Natural killer cell (primary cell): ENCODE results near the gene DPYD. TPM values are rescaled to one million over a fixed set of nuclear protein-coding genes. Genes with fewer than 3 reads are reported as not detected.

Source experiments
- ATAC-seq, 3 donors: fragments of 150-1000 bp in 2 of 3; fragments of 200-7000 bp in 1 of 3; cut with Tn5 transposase; 1 replicate in 1 of 3; 2 replicates in 2 of 3; pipeline ENCODE4 v1.10.0; 2021; ENCODE audit warnings: mild to moderate bottlenecking in 2 of 3, moderate library complexity in 2 of 3
- DNase-seq, 2 donors: peaks; one replicate each; pipeline versions ENCODE4 v3.0.0 to v3.0.0-alpha.2; 2013 to 2021; ENCODE audit warnings: mixed read lengths in 1 of 2
- H3K27ac ChIP-seq: one replicate; pipeline ENCODE4 v1.5.1; 2013; ENCODE audit warnings: mild to moderate bottlenecking, low read length
- H3K27me3 ChIP-seq: one replicate; pipeline ENCODE4 v1.6.1; 2013; ENCODE audit warnings: low read length; ENCODE audit not compliant: control insufficient read depth, insufficient read depth
- H3K36me3 ChIP-seq: one replicate; pipeline ENCODE4 v1.6.1; 2013; ENCODE audit warnings: low read length; ENCODE audit not compliant: control insufficient read depth, insufficient read depth
- H3K4me1 ChIP-seq: one replicate; pipeline ENCODE4 v1.6.1; 2013; ENCODE audit warnings: low read length; ENCODE audit not compliant: control insufficient read depth, insufficient read depth
- H3K4me3 ChIP-seq: one replicate; pipeline ENCODE4 v1.5.1; 2013; ENCODE audit warnings: low read length
- H3K9me3 ChIP-seq: one replicate; pipeline ENCODE4 v1.6.1; 2013; ENCODE audit warnings: low read length; ENCODE audit not compliant: control insufficient read depth, insufficient read depth
- H3K27ac Mint-ChIP-seq, 2 donors: one replicate each; pipeline ENCODE4 v1.8.0; 2022; ENCODE audit warnings: mild to moderate bottlenecking in 2 of 2, mixed read lengths in 2 of 2, moderate library complexity in 1 of 2
- H3K27me3 Mint-ChIP-seq, 2 donors: one replicate each; pipeline ENCODE4 v1.8.0; 2022; ENCODE audit warnings: low read depth in 2 of 2, mixed read lengths in 2 of 2
- H3K36me3 Mint-ChIP-seq: one replicate; pipeline ENCODE4 v1.8.0; 2022; ENCODE audit warnings: mixed read lengths
- H3K4me1 Mint-ChIP-seq, 2 donors: one replicate each; pipeline ENCODE4 v1.8.0; 2022; ENCODE audit warnings: mixed read lengths in 2 of 2
- H3K4me3 Mint-ChIP-seq: one replicate; pipeline ENCODE4 v1.8.0; 2022; ENCODE audit warnings: mild to moderate bottlenecking, moderate library complexity, mixed read lengths
- H3K9me3 Mint-ChIP-seq, 2 donors: one replicate each; pipeline ENCODE4 v1.8.0; 2022; ENCODE audit warnings: mixed read lengths in 2 of 2
- WGBS: methylation state at CpG from one replicate; pipeline ENCODE4 v1.1.7; 2013; ENCODE audit warnings: missing lambda C conversion rate; ENCODE audit not compliant: insufficient coverage; 5-methylcytosine and 5-hydroxymethylcytosine counted together
- intact Hi-C: fragments of 100-400 bp; cut with micrococcal nuclease; formaldehyde crosslinking; loops from one replicate; pipeline ENCODE4 v1.14.2; 2022
- total RNA-seq, 4 donors: library from RNA; stranded (reverse); fragments of 120-200 nt in 1 of 4; gene quantifications; one replicate each; pipeline versions ENCODE4 v1.2.3 to v1.2.4, GENCODE V29; 2013 to 2022
- TF ChIP-seq, protein P1 (sequence below): fragments of 200-600 bp; IDR thresholded peaks from one replicate; pipeline ENCODE4 v1.8.0; 2022; ENCODE audit warnings: antibody characterized with exemption

Gene DPYD
- total RNA-seq, 3 donors from 2014 or later (not counting 1 experiment from before 2014, with no cell fraction given), result 56.6 to 66.7 (median 56.9) TPM

DNA sequence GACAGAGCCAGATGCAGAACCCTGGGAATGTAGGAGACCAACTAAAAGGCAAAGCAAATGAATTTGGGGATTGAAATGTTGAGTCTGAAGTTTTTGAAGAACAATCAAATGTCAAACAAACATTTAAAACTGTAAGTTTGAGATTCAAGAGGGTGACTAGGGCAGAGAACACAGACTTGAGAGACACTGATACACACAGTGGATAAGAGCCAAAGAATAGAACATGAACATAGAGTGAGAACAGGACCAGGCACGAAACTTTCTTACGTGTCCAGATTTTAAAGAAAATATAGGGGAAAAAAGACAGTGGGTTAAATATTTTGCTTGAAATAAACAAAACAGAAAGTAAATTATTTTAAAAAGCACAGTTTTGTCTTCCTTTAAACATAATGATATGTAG, 115.7 kb downstream of the DPYD start:
- H3K4me1 ChIP-seq, result no peaks in the 10 kb centered on the region
- DNase-seq, result no peak
- no peak overlapping the region for H3K27ac Mint-ChIP-seq
- 100% methylated on average over 2 of the region's 2 CpGs for WGBS
- TF ChIP-seq, protein P1, sequence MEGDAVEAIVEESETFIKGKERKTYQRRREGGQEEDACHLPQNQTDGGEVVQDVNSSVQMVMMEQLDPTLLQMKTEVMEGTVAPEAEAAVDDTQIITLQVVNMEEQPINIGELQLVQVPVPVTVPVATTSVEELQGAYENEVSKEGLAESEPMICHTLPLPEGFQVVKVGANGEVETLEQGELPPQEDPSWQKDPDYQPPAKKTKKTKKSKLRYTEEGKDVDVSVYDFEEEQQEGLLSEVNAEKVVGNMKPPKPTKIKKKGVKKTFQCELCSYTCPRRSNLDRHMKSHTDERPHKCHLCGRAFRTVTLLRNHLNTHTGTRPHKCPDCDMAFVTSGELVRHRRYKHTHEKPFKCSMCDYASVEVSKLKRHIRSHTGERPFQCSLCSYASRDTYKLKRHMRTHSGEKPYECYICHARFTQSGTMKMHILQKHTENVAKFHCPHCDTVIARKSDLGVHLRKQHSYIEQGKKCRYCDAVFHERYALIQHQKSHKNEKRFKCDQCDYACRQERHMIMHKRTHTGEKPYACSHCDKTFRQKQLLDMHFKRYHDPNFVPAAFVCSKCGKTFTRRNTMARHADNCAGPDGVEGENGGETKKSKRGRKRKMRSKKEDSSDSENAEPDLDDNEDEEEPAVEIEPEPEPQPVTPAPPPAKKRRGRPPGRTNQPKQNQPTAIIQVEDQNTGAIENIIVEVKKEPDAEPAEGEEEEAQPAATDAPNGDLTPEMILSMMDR, result no peak
- no peaks in the 10 kb centered on the region for H3K9me3 Mint-ChIP-seq
- no peaks in the 10 kb centered on the region for H3K9me3 ChIP-seq
- no peaks in the 10 kb centered on the region for H3K27me3 ChIP-seq
- no peaks in the 10 kb centered on the region for H3K36me3 ChIP-seq
- H3K27ac ChIP-seq, result no peak overlapping the region
- intact Hi-C loops, result no loop called here
- no peaks in the 10 kb centered on the region for H3K36me3 Mint-ChIP-seq
- ATAC-seq, result no peak
- H3K4me3 ChIP-seq, result no peak overlapping the region
- H3K27me3 Mint-ChIP-seq, result no peaks in the 10 kb centered on the region
- no peak overlapping the region for H3K4me3 Mint-ChIP-seq
- H3K4me1 Mint-ChIP-seq, result peaks cover 0 to 21% of the 10 kb centered on the region in 2 donors

DNA sequence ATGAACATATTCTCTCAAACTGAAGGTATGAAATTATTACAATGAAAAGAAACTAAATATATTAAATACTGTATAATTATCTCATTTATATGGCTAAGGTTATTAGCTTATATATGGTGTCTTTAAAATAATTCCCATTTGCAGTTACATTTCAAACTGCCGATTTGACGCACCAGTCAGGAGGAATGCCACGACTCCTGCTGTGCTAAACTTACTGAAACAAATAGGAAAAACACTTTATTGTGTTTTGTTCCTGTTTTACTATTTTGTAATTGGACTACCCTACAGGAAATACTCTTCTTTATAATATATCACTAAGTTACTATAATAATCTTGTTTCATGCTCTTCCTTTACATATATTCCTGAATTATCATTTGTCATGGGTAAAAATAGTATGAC, 117.8 kb downstream of the DPYD start:
- H3K4me3 Mint-ChIP-seq, result no peak overlapping the region
- intact Hi-C loops, result no loop called here
- DNase-seq (no peak), ATAC-seq (no peak)
- Histone ChIP-seq H3K9me3 (no peaks in the 10 kb centered on the region), H3K36me3 (no peaks in the 10 kb centered on the region), H3K4me3 (no peak overlapping the region), H3K27me3 (no peaks in the 10 kb centered on the region), H3K4me1 (no peaks in the 10 kb centered on the region), H3K27ac (no peak overlapping the region)
- no peak overlapping the region for H3K27ac Mint-ChIP-seq
- no peaks in the 10 kb centered on the region for H3K9me3 Mint-ChIP-seq
- TF ChIP-seq, protein P1, result no peak
- whole genome bisulfite sequencing, result no CpG with 5 or more reads among the region's 3 CpGs
- no peaks in the 10 kb centered on the region for H3K27me3 Mint-ChIP-seq
- H3K4me1 Mint-ChIP-seq, result peaks cover 0 to 21% of the 10 kb centered on the region in 2 donors
- H3K36me3 Mint-ChIP-seq, result no peaks in the 10 kb centered on the region

DNA sequence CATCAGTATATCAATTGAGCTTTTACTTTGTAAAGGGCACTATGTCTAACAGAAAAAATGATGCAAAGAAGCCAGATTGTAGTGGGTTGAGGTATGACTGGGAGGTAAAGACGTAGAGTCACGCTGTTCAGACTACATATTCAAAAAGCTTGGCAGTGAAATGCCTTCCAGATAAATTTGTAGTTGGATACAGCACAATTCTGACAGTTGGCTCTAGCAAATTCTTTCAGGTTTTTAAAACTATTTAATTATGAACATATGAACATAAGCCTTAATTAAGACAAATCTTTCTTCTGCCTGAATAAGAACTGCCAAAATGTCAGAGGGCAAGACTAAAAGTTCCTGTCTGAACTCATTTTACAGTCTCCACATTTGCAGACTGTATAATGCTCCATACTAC, 118.8 kb downstream of the DPYD start:
- Mint-ChIP-seq H3K9me3 (no peaks in the 10 kb centered on the region), H3K27me3 (no peaks in the 10 kb centered on the region), H3K4me3 (no peak overlapping the region), H3K4me1 (peaks cover 0 to 23% of the 10 kb centered on the region in 2 donors), H3K36me3 (no peaks in the 10 kb centered on the region), H3K27ac (no peak overlapping the region)
- Histone ChIP-seq H3K36me3 (no peaks in the 10 kb centered on the region), H3K4me1 (no peaks in the 10 kb centered on the region), H3K4me3 (no peak overlapping the region), H3K27me3 (no peaks in the 10 kb centered on the region), H3K9me3 (no peaks in the 10 kb centered on the region), H3K27ac (no peak overlapping the region)
- TF ChIP-seq, protein P1, result no peak
- DNase-seq, result no peak
- intact Hi-C loops, result no loop called here
- 94% methylated on average over 2 of the region's 2 CpGs for WGBS
- no peak for ATAC-seq

DNA sequence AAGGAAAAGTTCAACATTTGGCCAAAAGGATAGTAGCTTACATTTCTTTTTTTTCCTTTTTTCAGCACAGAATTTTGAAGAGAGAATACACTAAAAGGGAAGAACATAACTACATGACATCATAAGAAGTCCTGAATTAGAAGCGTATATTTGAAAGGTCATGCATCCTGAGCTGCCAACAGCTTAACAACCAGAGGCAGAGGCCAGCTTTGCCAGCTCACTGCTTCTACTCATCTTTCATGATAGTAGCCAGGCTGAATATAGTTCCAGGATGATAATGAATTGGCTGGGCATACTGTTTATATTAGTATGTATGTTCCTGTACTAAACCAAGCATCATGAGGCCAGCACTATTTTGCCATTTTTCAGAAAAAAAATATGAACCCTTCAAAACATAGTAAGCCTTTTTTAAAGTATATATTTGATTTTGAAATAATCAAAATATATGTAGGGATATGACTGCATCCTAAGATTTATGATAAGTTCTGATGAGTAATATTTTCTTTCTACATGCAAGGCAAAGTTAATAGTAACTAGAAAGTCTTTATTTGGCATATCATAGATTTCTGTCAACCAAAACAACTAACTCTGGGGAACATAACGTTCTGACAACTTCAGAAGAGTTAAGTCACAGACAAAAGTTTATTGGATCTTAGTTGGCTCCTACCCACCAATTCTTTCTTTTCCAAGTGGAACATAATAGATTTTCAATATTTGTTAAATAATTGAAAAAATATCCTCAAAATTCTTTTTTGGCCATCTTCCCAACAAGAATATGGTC, 123.2 kb downstream of the DPYD start:
- ATAC-seq (no peak), DNase-seq (no peak)
- Mint-ChIP-seq H3K27ac (no peak overlapping the region), H3K27me3 (no peaks in the 10 kb centered on the region), H3K4me1 (peaks cover 15 to 20% of the 10 kb centered on the region in 2 donors), H3K36me3 (no peaks in the 10 kb centered on the region), H3K9me3 (no peaks in the 10 kb centered on the region), H3K4me3 (no peak overlapping the region)
- H3K27me3 ChIP-seq, result no peaks in the 10 kb centered on the region
- H3K36me3 ChIP-seq, result no peaks in the 10 kb centered on the region
- H3K4me3 ChIP-seq, result no peak overlapping the region
- intact Hi-C loops, result no loop called here
- H3K9me3 ChIP-seq, result no peaks in the 10 kb centered on the region
- no peak overlapping the region for H3K27ac ChIP-seq
- H3K4me1 ChIP-seq, result no peaks in the 10 kb centered on the region
- TF ChIP-seq, protein P1, result no peak
- WGBS, result 86% methylated on average over 1 of the region's 2 CpGs
